SK-N-SH treated with all-trans-retinoic acid at 6 μM for 48 hours (cell line): ENCODE results near the gene FOXO1.

Experiments used
- ARNTL ChIP-seq: fragments of 450-650 bp; formaldehyde crosslinking; IDR thresholded peaks from 2 replicates; pipeline ENCODE4 v1.5.0; 2020; ENCODE audit warnings: low read depth, mild to moderate bottlenecking, moderate library complexity, borderline replicate concordance
- ESRRG ChIP-seq: fragments of 250-450 bp; sonication (Bioruptor Pico); IDR thresholded peaks from 2 replicates; pipeline ENCODE4 v1.6.1; 2021; ENCODE audit warnings: mild to moderate bottlenecking
- POU6F1 ChIP-seq: fragments of 250-450 bp; sonication (Bioruptor Pico); IDR thresholded peaks from 2 replicates; pipeline ENCODE4 v1.8.0; 2021; ENCODE audit warnings: low read depth, mild to moderate bottlenecking, moderate library complexity, borderline replicate concordance
- RARB ChIP-seq: fragments of 250-450 bp; sonication (Bioruptor Pico); IDR thresholded peaks from 2 replicates; pipeline ENCODE4 v1.8.0; 2021; ENCODE audit warnings: mild to moderate bottlenecking, moderate library complexity
- ZNF70 ChIP-seq: fragments of 450-650 bp; formaldehyde crosslinking; IDR thresholded peaks from 2 replicates; pipeline ENCODE4 v1.5.0; 2020; ENCODE audit warnings: mild to moderate bottlenecking, moderate library complexity
- TF ChIP-seq, protein P1 (sequence below): fragments of 250-450 bp; sonication (Bioruptor Pico); IDR thresholded peaks from 2 replicates; pipeline ENCODE4 v1.8.0; 2020; ENCODE audit warnings: mild to moderate bottlenecking, moderate library complexity, borderline replicate concordance
- TF ChIP-seq, protein P2 (sequence below): fragments of 250-450 bp; sonication (Bioruptor Pico); IDR thresholded peaks from 2 replicates; pipeline ENCODE4 v1.5.1; 2020; ENCODE audit warnings: low read depth, mild to moderate bottlenecking, moderate library complexity

DNA sequence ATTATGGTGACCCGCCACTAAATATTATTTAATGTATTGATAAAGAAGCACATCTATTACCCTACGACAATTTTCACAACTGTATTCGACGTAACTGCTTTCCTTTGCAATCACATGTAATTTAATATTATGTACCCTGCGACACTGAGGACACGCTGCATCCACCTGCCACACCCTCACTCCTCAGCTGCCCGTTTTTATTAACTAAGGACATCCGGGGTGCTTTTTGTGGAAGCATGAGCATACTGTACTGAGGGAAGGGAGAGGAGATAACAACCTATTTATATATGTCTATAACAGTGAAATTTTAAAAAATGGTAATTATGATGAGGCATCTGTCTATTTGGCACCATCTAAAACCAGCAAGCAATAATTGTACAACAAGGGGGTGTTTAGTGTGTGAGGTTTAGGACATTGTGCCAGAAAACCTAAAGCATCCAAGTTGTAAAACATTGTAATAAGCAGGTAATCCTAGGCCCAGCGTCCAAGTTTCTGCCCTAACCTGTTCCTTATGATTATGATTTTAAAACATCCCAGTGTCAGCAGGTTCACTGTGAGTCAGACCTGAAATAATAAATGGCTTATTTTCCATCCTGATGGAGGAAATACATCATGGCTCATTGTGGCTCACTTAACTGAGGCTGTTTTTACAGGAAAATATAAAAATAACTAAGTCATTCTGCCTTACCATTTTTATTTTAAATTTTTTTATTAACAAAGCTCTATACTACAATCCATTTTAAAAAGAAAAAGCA, 56.3 kb downstream of the FOXO1 start:
- TF ChIP-seq, protein P1, sequence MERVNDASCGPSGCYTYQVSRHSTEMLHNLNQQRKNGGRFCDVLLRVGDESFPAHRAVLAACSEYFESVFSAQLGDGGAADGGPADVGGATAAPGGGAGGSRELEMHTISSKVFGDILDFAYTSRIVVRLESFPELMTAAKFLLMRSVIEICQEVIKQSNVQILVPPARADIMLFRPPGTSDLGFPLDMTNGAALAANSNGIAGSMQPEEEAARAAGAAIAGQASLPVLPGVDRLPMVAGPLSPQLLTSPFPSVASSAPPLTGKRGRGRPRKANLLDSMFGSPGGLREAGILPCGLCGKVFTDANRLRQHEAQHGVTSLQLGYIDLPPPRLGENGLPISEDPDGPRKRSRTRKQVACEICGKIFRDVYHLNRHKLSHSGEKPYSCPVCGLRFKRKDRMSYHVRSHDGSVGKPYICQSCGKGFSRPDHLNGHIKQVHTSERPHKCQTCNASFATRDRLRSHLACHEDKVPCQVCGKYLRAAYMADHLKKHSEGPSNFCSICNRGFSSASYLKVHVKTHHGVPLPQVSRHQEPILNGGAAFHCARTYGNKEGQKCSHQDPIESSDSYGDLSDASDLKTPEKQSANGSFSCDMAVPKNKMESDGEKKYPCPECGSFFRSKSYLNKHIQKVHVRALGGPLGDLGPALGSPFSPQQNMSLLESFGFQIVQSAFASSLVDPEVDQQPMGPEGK (CRISPR knock-in tag), result no peak
- TF ChIP-seq ZNF70 (CRISPR knock-in tag) (no peak), POU6F1 (no peak), RARB (CRISPR knock-in tag) (no peak), ESRRG (CRISPR knock-in tag) (no peak), ARNTL (no peak)
- TF ChIP-seq, protein P2, sequence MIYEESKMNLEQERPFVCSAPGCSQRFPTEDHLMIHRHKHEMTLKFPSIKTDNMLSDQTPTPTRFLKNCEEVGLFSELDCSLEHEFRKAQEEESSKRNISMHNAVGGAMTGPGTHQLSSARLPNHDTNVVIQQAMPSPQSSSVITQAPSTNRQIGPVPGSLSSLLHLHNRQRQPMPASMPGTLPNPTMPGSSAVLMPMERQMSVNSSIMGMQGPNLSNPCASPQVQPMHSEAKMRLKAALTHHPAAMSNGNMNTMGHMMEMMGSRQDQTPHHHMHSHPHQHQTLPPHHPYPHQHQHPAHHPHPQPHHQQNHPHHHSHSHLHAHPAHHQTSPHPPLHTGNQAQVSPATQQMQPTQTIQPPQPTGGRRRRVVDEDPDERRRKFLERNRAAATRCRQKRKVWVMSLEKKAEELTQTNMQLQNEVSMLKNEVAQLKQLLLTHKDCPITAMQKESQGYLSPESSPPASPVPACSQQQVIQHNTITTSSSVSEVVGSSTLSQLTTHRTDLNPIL (CRISPR knock-in tag), result no peak
